GM12874 (cell line): ENCODE data around the gene NSL1.

Experiments used
- TF ChIP-seq, protein P1 (sequence below): IDR thresholded peaks from 2 replicates; pipeline ENCODE4 v1.5.1; 2011; ENCODE audit warnings: low read depth, mild to moderate bottlenecking, control low read depth, low read length, moderate library complexity; ENCODE audit not compliant: insufficient read depth

The NSL1 gene

DNA sequence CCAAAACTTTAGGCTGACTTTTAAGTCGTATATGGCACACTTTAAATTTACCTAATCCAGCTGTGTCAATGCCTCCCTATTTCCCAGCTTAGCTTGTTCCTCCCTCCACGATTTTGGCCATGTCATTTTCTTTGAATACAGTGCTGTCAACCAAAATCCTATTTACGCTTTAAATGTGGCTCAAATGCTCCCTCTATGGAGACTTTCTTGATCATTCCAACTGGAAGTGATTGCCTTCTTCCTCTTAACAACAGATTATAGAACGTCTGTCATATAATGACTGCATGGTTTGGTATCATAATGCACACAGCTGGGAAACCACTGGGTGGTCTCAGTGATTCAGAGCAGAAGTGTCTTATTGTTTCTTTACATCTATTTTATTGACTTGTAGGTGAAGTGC lies 73.1 kb downstream of the NSL1 start:
- TF ChIP-seq, protein P1, sequence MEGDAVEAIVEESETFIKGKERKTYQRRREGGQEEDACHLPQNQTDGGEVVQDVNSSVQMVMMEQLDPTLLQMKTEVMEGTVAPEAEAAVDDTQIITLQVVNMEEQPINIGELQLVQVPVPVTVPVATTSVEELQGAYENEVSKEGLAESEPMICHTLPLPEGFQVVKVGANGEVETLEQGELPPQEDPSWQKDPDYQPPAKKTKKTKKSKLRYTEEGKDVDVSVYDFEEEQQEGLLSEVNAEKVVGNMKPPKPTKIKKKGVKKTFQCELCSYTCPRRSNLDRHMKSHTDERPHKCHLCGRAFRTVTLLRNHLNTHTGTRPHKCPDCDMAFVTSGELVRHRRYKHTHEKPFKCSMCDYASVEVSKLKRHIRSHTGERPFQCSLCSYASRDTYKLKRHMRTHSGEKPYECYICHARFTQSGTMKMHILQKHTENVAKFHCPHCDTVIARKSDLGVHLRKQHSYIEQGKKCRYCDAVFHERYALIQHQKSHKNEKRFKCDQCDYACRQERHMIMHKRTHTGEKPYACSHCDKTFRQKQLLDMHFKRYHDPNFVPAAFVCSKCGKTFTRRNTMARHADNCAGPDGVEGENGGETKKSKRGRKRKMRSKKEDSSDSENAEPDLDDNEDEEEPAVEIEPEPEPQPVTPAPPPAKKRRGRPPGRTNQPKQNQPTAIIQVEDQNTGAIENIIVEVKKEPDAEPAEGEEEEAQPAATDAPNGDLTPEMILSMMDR, result no peak

DNA sequence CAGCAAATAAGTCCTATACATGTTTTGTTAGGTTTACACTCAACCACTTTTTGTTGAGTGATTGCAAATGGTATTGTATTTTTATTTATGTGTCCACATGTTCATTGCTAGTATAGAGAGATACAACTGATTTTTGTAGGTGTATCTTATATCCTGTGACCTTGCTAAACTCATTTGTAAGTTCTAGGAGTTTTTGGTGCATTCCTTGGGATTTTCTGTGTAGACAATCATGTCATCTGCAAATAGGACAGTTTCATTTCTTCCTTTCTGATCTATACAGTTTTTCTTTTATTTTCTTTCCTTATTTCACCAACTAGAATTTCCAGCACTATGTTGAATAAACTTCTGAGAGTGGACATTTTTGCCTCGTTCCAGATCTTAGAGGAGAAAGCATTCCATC lies 75.4 kb downstream of the NSL1 start:
- TF ChIP-seq, protein P1, result no peak

DNA sequence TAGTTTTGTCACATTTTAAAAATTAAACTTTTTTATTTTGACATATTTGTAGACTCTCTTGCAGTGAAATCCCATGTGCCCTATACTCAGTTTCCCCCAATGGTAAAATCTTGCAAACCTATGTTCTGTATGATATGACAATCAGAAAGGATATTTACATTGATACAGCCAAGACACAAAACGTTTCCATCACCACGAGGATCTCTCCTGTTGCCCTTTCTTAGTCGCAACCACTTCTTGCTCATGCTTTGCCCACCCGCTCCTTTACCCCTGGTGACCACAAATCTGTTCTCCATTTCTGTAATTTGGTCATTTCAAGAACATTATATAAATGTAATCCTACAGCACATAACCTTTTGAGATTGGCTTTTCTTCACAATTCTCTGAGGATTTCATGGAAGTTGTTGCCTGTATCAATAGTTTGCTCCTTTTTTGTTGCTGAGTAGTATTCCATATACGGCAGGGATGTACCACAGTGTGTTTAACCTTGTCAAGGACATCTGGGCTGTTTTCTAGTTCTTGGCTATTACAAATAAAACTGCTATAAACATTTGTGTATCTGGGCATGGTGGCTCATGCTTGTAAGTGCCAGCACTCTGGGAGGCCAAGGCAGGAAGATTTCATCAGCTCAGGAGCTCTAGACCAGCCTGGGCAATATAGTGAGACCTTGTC lies 78.0 kb downstream of the NSL1 start:
- TF ChIP-seq, protein P1, result no peak

DNA sequence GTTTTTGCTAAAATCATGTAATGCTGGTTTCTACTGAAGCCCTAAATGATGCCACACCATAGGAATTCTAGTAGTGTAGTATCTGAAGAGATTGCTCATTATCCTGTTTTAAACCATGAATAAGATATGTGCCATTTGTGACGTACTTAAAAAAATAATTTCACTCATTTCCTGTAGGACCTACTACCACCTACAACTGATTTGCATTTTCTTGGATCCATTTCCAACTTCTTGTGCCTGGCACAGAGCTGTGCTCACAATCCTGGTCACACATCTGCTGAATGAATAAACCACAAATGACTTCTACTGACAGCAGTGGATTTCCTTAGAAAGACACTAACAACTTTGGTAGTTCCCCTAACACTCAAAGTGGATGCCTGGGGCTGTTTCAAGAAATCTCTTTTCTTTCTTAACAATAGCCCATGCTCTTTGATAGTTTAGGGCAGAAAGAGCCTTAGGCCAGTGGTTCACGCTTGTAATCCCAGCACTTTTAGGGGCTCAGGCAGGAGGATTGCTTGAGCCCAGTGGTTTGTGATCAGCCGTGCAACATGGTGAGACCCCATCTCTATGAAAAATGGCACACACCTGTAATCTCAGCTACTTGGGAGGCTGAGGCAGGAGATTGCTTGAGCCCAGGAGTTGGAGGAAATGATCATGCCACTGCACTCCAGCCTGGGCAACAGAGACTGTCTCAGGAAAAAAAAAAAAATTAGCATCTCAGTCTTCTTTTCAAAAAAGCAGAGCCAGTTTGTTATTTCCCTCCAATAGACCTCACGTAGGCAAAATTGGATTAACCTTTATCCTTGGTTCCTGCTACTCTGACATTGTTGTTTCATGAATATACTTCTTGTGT lies 78.9 kb downstream of the NSL1 start:
- TF ChIP-seq, protein P1, result no peak

GRCh38 chr1:212710566-212710965 lies 81.0 kb downstream of the NSL1 start:
- TF ChIP-seq, protein P1, result no peak

- TF ChIP-seq, protein P1, result no peak
Observed at GRCh38 chr1:212703991-212704564, 87.5 kb downstream of the NSL1 start.

DNA sequence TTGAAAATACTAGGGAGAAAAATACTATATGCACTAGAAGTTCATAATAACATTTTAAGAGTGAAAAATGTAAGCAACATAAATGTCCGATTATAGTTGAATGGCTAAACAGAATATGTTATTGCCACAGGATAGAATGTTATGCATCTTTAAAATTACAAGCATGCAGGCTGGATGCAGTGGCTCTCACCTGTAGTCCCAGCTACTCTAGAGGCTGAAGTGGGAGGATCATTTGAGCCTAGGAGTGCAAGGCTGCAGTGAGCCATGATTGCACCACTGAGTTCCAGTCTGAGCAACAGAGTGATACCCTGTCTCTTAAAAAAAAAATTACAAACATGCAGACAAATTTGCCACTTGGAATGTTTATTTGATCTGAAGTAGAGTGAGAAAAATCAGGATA lies 88.9 kb downstream of the NSL1 start:
- TF ChIP-seq, protein P1, result no peak
